ENCODE data around the gene BSPRY.

Gene BSPRY

DNA sequence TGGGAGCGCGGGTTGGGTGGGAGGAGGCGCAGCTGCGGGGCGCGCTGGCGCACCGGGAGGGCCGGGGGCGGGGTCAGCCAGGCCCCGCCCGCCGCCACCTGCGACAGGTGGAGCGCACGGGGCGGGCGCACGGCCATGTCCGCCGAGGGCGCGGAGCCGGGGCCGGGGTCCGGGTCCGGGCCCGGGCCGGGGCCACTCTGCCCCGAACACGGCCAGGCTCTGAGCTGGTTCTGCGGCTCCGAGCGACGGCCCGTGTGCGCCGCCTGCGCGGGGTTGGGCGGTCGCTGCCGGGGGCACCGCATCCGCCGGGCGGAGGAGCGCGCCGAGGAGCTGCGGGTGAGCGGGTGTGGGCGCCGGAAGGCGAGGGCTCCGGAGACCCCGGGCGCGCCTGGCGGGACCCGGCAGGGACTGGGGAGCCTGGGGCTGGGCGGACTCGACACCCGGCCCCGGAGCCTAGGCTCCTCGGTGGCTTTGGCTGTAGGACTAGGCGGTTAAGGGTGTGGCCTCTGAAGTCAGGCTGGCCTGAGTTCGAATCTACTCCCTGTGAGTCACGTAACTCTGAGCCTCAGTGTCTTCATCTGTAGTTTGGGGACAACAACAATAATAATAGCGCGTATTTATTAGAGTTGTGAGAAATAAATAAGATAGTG lies at the start of gene BSPRY:
Gene BSPRY (plus strand): TSS at position 97 of the 650 bp plus-strand sequence. CDS start 39 bp downstream, at position 136.
- no peak for DNase-seq (ENCODE audit: low spot score)

DNA sequence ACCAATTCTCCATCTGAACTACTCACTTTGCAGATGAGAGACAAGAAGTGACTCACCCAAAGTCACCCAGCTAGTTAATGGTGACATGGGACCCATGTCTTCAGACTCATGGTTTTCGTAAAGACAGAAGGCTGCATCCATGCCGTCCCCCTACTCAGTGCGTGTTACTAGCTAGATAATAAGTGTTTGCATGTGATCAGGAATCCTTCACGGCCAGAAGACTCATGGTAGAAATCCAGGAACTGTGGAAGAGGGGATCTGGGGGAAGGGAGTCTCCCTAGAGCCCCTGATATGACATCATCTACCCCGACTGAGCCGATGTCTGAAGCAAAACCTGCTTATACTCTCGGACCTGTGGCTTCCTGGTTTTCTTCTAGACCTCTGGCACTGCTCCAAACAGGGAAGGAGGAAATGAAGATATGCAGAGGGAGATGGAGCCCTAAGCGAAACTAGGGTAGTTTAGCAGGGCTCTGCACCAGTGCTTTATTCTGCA lies 49.5 kb upstream of the BSPRY start:
- DNase-seq (ENCODE audit: low spot score) = no peak

GRCh38 chr9:113301548-113301947 lies 47.8 kb upstream of the BSPRY start:
- no peak for DNase-seq (ENCODE audit: low spot score)

DNA sequence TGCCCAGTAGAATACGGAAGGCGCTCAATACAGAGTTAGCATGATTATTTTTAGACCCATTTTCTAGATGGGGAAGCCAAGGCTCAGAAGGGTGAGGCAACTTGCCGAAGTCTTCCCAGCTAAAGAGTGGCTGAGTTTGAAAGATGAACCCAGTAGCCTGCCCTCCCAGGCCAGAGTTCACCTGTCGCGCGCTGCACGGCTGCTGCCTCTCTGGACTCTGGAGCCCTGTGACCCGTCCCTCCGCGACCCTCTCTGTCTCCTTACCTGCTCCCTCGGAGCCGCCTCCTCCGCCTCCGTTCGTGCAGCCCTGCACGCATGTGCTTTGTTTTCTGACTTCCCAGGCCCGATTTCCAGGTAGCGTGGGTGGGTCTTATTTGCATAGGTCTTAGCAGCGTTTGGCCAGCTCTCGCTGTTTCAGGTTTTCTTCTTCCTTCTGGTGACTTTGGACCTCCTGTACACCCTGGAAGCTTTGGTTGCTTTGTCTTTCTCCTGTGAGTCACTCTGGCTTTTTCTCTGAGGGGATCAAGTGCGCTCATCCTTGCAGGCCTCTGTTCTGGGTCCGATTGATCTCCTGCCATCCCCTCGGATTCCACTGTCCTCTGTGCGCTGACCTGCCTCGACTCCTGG lies 46.4 kb upstream of the BSPRY start, which contains the start of gene RNF183:
Gene RNF183 (minus strand): TSS at position 585 of the 627 bp plus-strand sequence. CDS start 5,192 bp downstream, outside the sequence.
- no peak for DNase-seq (ENCODE audit: low spot score)

DNA sequence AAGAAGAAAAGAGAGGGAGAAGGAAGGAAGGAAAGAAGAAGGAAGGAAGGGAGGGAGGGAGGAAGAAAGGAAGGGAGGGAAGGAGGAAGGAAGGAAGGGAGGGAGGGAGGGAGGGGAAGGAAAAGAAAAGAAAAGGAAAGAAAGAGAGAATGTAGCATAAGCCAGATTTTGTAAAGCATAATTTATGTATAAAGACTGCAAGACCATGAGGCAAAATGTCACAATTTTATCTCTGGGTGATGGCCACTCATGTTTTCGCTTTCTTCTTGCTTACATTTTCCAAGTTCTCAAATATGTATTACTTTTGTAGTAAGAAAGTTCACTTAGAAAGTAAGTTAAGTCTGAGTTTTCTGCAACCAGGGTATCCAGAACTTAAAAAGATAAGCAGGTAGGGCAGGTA lies 42.8 kb upstream of the BSPRY start:
- DNase-seq (ENCODE audit: low spot score) = no peak

DNA sequence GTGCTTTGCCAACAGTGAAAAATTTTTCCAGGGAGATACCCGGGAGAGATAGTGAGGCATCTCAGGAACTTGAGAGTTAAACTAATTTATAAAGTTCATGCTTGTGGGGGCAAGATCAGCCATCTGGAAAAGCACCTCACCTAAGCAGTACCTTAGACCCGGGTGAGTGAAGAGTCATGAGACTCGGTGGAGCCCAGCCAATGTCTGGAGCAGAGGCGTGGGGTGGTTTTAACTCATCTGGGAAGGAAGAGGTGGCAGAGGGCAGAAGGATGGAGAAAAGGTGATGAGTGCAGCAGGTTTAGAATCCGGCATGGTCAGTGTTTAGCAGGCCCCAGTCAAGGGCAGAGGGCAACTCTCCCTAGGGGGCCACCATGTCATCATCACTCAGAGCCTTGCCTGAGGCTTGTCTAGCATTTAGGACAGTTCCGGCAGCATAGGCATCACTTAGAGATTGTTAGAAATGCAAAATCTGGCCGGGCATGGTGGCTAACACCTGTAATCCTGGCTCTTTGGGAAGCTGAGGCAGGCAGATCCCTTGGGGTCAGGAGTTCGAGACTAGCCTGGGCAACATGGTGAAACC lies 41.9 kb upstream of the BSPRY start:
- DNase-seq (ENCODE audit: low spot score) = no peak

GRCh38 chr9:113309204-113309813 lies 40.0 kb upstream of the BSPRY start:
- DNase-seq (ENCODE audit: low spot score) = no peak

DNA sequence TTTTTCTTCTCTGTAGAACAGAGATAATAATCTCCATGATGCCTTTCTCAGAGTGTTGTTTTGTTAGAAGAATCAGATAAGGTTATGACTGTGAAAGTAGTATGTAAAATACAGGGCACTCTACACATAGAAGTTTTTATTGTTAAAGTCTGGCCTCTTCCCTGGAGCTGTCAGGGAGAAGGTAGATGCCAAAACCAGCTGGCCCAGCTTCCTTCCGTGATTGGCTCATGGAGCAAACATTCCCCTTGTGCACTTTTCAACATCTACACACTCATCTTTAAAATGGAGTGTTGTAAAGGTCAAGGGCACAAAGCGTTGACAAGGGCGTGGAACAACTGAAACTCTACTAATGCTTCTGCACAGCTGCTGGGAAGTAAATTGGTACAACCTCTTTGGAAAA lies 38.8 kb upstream of the BSPRY start:
- no peak for DNase-seq (ENCODE audit: low spot score)

DNA sequence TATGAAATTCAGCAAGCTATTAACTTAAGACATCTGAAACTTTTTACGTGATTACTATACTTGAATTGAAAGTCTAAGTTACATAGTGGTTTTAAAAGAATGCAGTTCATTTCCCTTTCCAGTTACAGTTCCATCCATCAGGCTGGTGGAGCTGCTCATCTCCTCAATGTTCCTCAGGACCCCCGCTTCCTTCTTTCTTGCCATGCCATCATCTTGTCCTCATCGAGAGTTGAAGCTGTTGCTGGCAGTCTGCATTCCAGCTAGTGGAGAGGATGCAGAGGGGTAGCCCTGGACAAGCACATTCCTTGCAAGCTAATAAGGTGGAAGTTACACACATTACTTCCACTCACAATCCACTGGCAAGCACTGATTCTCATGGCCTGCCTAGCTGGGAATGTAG lies 37.4 kb upstream of the BSPRY start:
- DNase-seq (ENCODE audit: low spot score) = no peak

GRCh38 chr9:113313261-113313660 lies 36.1 kb upstream of the BSPRY start:
- DNase-seq (ENCODE audit: low spot score) = no peak

DNA sequence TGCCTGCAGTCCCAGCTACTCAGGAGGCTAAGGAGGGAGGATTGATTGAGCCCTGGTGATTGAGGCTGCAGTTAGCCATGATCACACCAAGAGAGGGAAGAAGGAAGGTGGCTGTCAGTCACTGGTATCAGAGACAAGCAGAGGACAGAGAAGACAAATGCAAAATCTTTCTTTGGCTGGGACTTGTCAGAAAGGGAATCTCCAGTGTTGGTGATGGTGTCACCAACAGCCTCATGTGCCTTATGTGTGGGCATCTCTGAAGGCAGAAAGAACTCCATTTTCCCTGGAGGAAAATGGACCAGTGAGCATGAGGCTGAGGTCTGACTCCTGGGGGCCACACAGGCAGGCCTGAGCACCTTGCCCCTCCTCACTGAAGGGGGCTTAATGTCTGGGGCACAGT lies 34.1 kb upstream of the BSPRY start:
- no peak for DNase-seq (ENCODE audit: low spot score)

DNA sequence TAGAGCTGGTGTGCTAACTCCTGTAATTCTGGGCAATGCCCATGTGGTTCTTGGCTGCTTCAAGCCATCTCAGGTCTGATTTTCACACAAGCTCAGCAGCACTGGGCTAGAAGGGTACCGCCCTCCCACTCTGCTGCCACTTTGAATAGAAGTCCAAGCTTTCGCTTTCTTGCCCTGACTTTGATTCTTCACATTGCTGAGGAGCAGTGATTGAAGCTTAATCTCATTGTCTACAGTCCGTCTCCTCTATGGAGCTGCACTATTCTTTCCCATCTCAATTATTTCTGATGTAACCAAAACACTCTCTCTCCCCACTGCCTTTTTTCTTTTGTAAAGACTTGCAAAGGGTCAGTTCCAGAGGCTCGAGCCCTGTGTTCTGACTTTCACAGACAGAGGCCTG lies 33.3 kb upstream of the BSPRY start:
- DNase-seq (ENCODE audit: low spot score) = no peak

DNA sequence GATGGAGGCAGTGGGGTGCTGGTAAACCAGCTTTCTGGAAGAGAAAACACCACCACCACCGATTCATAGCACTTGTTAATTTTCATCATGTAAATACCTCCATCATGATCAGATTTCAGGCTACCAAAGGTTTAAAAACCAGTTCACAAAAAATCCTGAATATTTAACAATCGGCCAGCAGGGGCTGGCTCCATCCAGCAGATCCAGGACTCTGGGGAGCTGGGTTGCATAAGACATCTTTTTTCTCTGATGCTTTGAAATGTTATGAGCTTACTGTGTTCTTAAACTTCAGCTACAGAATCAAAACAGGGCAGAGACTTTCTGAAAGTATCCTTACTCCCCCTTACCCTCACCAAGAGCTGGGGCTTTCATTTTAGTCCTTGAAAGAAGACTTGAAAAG lies 31.6 kb upstream of the BSPRY start:
- DNase-seq (ENCODE audit: low spot score) = no peak

GRCh38 chr9:113319054-113319453 lies 30.3 kb upstream of the BSPRY start:
- no peak for DNase-seq (ENCODE audit: low spot score)

- DNase-seq (ENCODE audit: low spot score) = no peak
Observed at GRCh38 chr9:113320051-113320450, 29.3 kb upstream of the BSPRY start.

GRCh38 chr9:113322671-113323070 lies 26.7 kb upstream of the BSPRY start:
- DNase-seq (ENCODE audit: low spot score) = no peak

- DNase-seq (ENCODE audit: low spot score) = no peak
Observed at GRCh38 chr9:113326230-113326629, 23.1 kb upstream of the BSPRY start.

DNA sequence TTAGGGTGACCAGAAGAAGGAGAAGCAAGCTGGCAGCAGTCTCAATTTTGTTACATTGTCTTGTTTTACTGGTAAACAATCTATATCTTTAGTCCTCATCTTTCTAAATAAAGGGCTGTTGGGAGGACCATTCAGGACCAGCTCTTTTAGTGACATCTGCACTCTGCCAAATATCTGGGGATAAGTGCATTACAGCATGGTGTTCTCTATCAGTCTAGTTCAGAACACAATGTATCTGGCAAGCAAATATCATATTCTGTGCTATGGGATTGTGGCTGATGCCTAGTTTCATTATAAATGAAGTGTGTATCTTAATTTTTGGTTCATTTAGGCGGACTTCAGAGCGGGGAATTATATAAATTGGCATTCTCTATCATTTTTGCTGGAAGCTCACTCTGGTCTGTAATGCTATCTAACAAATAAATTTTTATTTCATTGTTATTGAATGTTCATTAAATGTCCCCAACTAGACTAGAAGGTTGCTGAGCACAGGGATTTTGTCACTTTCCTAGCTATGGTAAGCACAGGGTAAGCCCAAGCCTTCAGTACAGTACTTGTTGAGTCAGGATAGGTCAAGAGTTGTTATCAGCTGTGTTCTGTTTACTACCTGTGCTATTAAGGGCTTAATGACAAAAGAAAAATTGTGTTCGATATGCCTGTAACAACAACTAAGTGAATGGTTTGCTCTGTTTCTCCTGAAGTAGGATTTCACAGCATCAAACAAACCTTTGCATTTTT lies 21.1 kb upstream of the BSPRY start:
- DNase-seq (ENCODE audit: low spot score) = no peak

DNA sequence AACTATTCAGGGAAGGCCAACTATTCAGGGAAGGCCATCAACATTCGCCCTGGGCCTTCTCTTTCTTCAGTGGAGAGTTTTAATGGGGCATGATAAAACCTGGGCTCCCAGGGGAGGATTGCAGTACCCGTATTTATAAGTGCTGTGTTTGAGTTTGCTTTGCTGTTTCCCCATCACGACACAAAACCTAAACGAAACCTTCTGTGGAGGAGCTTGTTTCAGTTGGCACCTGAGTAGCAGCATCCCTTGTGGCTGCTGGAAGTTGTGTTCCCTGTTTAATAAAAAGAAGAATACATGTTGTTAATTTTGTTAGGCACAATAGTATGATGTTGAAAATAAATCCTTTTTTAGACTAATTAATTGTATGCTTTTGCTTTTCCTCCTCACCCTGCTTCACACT lies 17.6 kb upstream of the BSPRY start:
- no peak for DNase-seq (ENCODE audit: low spot score)

DNA sequence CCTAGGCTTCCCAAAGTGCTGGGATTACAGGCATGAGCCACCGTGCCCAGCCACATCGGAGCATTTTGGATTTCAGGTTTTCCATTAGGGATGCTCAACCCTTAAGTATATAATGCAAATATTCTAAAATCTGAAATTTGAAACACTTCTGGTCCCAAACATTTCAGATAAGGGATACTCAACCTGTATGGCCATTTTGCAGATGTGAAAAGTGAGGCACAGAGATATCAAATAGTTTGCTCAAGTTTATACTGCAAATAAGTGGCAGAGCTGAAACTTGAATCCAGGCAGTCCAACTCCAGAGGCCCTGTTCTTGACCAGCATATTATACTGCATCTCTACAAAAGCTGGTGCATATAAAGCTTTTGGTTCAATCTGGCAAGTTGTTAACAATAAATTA lies 11.6 kb upstream of the BSPRY start:
- DNase-seq (ENCODE audit: low spot score) = no peak

DNA sequence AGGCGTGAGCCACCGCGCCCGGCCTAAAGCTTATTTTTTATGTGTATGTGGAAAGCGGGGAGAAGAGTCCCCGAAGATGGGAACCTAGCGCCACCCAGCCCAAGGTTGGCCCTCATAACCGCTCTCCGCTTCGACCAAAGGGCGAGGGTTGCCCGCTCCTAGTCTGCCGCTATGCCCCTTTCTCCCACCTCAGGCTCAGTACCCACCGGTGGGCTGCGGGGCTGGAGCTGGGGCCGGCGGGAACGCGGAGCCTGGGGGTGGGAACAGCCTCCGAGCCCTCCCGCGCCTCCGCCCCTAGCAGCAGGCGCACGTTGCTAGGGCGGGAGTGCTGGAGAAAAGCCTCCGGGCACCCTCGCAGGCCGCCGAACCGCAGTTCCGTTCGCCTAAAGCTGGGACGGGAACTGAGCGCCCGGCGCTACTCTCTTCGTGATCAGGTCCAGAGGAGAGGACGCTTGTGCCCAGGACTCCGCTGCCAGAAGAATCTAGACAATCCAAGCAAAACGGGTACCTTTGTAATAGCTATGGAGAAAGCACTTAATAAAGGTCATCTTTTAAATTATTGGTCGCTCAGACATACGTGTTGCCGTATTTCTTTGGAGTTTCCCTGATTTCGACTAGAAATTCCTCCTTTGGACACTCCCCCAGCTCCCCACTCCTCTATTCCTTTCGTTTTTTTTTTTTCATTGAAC lies 9.2 kb upstream of the BSPRY start, which contains the start of gene WDR31:
Gene WDR31 (minus strand): TSS at position 265 of the 689 bp plus-strand sequence. CDS start 8,253 bp downstream, outside the sequence.
- peak; percentile 95 for DNase-seq (ENCODE audit: low spot score)

All from left forelimb (tissue), 1 donor.